GM19468 (cell line): ENCODE results near the gene MAML3.

Experiments
- ATAC-seq: cut with Tn5 transposase; IDR thresholded peaks from one replicate; pipeline ENCODE4 v1.9.1; 2021; ENCODE audit warnings: mild to moderate bottlenecking, moderate library complexity, moderate number of reproducible peaks; ENCODE audit not compliant: unreplicated experiment; ENCODE audit errors: extremely low read depth

The MAML3 gene

GRCh38 chr4:139834226-139834662 lies 319.7 kb downstream of the MAML3 start:
- no peak for ATAC-seq

- no peak for ATAC-seq
These were observed 320.7 kb downstream of the MAML3 start for GRCh38 chr4:139833151-139833910.

GRCh38 chr4:139828966-139829664 lies 324.9 kb downstream of the MAML3 start:
- no peak for ATAC-seq

- no peak for ATAC-seq
These were observed 327.6 kb downstream of the MAML3 start for GRCh38 chr4:139826426-139826825.

- ATAC-seq: no peak
These were observed 328.4 kb downstream of the MAML3 start for GRCh38 chr4:139825523-139826014.

- ATAC-seq: no peak
These were observed 329.0 kb downstream of the MAML3 start for GRCh38 chr4:139824882-139825522.

- no peak for ATAC-seq
These were observed 330.2 kb downstream of the MAML3 start for GRCh38 chr4:139823746-139824145.

GRCh38 chr4:139823345-139823744 lies 330.6 kb downstream of the MAML3 start:
- ATAC-seq: no peak

GRCh38 chr4:139822391-139822790 lies 331.6 kb downstream of the MAML3 start:
- no peak for ATAC-seq

- ATAC-seq: no peak
These were observed 334.9 kb downstream of the MAML3 start for GRCh38 chr4:139819082-139819481.

GRCh38 chr4:139817657-139818452 lies 336.1 kb downstream of the MAML3 start:
- no peak for ATAC-seq

GRCh38 chr4:139816856-139817255 lies 337.1 kb downstream of the MAML3 start:
- no peak for ATAC-seq

- no peak for ATAC-seq
These were observed 338.0 kb downstream of the MAML3 start for GRCh38 chr4:139815778-139816601.

GRCh38 chr4:139814323-139815015 lies 339.5 kb downstream of the MAML3 start:
- ATAC-seq: no peak

GRCh38 chr4:139813881-139814280 lies 340.1 kb downstream of the MAML3 start:
- ATAC-seq: no peak

GRCh38 chr4:139810710-139811109 lies 343.3 kb downstream of the MAML3 start:
- no peak for ATAC-seq

GRCh38 chr4:139809757-139810140 lies 344.2 kb downstream of the MAML3 start:
- no peak for ATAC-seq

- no peak for ATAC-seq
These were observed 344.9 kb downstream of the MAML3 start for GRCh38 chr4:139808808-139809756.
